Metanephros (tissue), 1 donor: Measurements from ENCODE around the gene CISH. TPM values are rescaled to one million over a fixed set of nuclear protein-coding genes. Genes with fewer than 3 reads are reported as not detected.

Experiments
- total RNA-seq: library from RNA; depleted of rRNA; stranded (reverse); fragments of >200 nt; gene quantifications from one replicate; pipeline ENCODE4 v1.2.3, GENCODE V29; 2014

The CISH gene, protein sequence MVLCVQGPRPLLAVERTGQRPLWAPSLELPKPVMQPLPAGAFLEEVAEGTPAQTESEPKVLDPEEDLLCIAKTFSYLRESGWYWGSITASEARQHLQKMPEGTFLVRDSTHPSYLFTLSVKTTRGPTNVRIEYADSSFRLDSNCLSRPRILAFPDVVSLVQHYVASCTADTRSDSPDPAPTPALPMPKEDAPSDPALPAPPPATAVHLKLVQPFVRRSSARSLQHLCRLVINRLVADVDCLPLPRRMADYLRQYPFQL
- 36.6 TPM for total RNA-seq

DNA sequence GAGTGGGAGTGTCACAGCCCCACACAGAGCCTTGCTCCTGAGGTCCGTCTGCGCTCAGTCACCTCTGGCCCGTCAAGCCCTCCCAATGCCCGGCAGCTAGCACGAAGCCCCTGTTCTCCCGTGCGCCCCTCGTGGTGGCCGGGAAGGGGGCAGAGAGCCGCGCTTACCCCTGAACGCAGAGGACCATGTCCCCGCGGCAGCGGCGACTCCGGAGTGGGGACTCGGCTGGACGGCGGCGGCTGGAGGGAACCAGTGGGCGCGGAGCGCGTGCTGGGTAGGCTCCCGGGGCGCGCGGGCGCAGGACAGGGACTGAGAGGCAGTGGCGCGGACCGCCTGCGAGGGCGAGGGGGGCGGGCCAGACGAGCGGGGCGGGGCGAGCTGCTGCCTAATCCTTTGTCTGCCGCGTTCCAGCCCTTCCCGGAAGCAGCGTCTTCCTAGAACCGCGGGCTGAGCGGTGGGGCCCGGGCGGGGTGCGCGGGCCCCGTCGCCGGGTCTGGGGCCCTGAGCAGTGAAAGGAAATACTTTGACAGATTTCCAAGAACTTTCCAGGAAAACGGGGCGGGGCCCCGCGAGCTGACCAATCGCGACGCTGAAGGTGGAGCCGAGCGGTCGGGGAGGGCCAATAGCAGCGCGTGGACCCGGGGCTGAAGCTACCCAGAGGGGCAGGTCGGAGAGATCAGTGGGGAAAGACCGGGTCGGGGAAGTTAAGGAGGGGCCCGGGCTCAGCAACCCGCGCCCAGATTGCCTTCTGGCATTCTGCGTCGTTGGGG lies at the start of gene CISH:
CISH (minus strand) TSS at position 311 of the 770 bp plus-strand sequence; CDS start at position 187, 124 bp downstream.

DNA sequence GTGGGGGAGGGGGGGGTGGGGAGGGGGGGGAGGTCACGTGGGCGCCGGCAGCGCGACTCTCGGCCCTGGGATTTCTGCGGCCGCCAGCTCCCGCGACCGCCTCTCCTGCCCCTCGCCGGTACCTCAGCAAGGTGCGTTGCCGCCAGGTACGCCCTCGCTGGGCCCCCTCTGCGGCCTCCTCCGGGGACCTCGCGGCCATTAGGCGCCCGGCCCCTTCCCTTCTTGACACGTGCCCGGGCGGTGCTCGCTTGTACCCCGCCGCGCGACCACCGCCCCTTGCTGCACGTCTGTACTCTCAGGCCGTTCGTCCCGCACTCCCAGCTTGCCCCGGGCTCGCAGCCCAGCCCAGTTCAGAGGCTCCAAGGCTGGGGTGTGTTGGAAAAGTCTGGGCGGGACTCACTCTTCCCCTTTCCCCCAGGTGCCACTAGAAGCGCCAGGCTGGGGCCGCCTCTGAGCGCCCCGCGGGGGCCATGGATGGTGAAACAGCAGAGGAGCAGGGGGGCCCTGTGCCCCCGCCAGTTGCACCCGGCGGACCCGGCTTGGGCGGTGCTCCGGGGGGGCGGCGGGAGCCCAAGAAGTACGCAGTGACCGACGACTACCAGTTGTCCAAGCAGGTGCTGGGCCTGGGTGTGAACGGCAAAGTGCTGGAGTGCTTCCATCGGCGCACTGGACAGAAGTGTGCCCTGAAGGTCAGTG lies 5.7 kb upstream of the CISH start, which contains the start of gene MAPKAPK3:
MAPKAPK3 (plus strand) TSS at position 56 of the 696 bp plus-strand sequence; CDS start at position 471, 415 bp downstream.

GRCh38 chr3:50568947-50569749 lies 42.4 kb downstream of the CISH start, which contains the start of gene HEMK1:
Gene HEMK1 (plus strand): TSS chr3:50569522. CDS start chr3:50571105, 1,583 bp downstream.

DNA sequence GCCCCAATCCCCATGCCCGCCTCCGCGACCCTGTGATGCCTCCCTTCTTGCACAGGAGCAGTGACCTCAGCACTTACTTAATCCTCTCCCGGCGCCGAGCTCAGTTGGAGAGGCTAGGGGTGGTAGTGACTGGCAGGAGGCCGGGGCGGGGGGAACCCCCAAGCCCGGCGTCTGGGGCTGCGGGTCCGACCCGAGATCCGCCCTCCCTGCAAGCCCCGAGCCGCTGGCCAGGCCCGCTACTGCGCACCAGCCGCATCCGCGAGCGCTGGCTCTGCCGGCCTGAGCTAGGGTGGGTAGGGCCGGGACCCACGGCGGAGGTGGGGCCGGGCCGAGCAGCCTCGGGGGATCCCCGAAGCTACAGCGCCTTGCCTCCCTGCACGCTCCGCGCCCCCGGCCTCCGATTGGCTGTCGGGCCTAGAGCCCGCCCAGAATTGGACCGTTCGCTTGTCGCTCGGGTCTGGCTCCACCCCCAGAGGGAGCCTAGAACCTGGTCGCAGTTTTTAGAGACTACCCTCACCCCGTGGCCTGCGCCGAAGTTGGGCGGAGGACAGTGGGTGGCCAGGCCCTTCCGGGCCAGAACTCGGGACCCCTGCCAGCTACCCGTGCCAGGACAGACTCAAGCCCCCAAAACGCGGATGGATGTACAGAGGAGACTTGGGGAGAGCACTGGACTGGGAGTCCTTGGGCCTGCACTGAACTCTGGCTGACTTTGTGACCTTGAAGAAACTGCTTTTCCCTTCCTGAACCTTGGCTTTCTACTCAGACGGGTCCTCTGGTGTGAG lies 44.0 kb downstream of the CISH start, which contains the start of gene C3orf18:
C3orf18 (minus strand) TSS at position 362 of the 782 bp plus-strand sequence. CDS start 2,048 bp downstream, outside the sequence.

Other genes with a start within 250 kb of the CISH start
- gene CACNA2D2, start 108.1 kb downstream of the CISH start, total RNA-seq, result 10.1 TPM
- 14.2 TPM for gene C3orf18, start 44.0 kb downstream of the CISH start, total RNA-seq
- gene HEMK1, start 42.3 kb downstream of the CISH start, total RNA-seq, result 16.1 TPM
- gene MAPKAPK3, start 5.4 kb upstream of the CISH start, total RNA-seq, result 65.6 TPM
- 0.88 TPM for gene DOCK3, start 63.2 kb upstream of the CISH start, total RNA-seq